HG03558 (cell line): ENCODE data around the gene FADS6.

Experiments used
- ATAC-seq: cut with Tn5 transposase; IDR thresholded peaks from one replicate; pipeline ENCODE4 v1.9.1; 2021; ENCODE audit warnings: moderate number of reproducible peaks; ENCODE audit not compliant: unreplicated experiment; ENCODE audit errors: extremely low read depth

FADS6 gene

DNA sequence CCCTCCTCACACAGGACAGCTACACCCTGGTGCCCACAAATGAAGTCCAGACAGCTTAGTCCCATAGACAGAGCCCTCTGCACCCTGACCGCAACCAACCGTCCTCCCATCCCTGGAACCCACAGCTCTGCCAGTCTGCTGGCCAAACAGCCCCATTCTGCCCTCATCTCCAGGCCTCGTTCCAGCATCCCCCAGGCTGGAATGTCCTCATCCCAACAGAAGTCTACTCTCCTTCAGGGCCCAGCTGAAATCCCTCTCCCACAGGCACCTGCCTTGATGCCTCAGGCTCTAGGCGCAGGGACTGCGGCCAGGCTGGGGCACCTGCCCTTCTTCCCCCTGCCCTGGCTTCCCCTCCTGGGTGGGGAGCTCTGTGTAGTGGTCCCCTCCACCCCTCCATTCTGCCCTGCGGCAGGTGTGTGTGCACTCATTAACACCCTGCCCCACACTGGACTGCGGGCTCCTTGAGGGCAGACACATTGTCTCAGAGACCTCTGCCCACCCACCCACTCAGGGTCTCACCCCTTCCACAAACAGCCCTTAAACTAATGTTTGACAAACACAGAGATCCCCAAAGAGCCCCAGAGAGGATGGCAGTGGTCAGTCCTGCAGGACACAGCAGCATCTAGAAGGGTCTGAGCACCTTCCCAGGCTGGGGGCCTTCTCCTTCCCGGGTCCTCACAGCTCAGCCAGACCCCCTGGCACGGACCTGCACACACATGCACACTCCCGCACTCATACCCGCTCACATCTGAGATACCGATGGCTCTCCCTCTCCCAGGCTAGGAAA lies 34.6 kb downstream of the FADS6 start:
- no peak for ATAC-seq

DNA sequence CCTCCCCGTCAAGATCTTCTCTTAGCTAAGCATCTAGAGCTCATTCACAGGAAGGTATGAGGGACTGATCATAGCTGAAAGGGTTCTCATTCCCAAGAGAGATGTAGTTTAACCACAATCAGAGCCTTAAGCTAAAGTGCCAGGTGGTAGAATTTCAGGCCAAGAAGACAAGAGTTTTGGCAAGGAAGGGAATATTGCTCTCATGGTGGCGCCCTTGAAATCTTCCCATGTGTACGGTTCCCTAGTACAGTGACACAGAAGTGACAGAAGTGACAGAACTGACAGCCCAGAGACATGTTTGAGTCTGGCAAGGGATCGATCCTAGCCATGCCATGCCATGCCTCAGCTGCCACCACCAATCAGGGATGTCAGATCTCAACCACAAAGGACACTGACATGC lies 36.2 kb downstream of the FADS6 start:
- ATAC-seq: no peak

DNA sequence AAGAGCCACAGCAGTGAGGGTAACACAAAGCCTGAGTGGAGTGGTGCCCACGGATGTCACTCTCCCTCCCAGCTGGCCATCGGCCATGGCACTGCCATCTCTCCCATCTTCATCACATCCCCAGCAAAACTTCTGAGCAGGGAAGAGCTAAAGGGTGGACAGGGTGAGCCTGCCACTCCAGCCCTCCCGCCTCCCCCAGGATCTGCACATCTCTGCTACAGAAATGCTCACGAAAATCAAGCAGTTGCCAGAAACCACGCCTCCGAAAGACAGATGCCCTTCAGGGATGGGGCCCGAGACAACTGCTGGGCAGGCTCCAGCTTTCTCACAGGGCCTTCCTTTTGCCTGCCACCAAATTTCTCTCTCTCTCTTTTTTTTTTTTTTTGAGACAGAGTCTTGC lies 37.3 kb downstream of the FADS6 start:
- ATAC-seq: no peak

GRCh38 chr17:74855323-74855722 lies 38.1 kb downstream of the FADS6 start:
- no peak for ATAC-seq

GRCh38 chr17:74854792-74855191 lies 38.6 kb downstream of the FADS6 start:
- ATAC-seq: no peak

DNA sequence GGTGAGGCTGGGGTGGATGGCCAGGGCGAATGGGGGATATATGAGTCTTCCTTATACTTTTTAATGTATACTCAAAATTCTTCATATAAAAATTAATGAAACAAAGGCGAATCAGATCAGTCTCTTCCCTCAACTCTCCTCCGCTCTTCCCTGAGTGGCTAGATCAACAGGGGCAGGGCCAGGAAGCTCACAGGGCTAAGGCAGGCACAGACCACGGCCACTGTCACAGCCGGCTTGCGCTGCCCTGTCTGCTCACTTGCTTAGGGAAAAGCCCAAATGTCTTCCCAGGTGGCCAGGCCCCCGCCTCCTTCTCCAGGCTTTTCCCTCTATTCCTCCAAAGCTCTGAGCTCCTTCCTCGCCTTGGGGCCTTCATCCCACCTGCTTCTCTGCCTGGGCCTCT lies 39.8 kb downstream of the FADS6 start:
- no peak for ATAC-seq

DNA sequence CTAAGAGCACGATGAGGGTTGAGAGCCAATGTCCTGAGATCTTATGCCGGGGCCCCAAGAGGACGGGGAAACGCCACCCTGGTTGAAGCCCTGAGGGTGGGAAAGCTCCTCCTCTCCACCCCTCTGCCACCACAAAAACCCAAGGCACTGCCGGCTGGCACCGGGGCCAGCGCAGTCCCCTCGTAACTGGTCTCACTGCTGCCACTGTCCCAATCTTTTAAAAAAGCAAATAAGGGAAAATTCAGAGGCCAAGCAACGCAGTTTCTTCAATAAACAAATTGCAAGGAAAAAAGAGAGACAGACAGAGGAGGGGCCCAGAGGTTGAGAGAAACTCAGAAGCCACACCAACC lies 40.4 kb downstream of the FADS6 start:
- no peak for ATAC-seq

GRCh38 chr17:74852237-74853047 lies 41.0 kb downstream of the FADS6 start:
- ATAC-seq: no peak

- no peak for ATAC-seq
Observed at GRCh38 chr17:74851612-74852236, 41.7 kb downstream of the FADS6 start.

DNA sequence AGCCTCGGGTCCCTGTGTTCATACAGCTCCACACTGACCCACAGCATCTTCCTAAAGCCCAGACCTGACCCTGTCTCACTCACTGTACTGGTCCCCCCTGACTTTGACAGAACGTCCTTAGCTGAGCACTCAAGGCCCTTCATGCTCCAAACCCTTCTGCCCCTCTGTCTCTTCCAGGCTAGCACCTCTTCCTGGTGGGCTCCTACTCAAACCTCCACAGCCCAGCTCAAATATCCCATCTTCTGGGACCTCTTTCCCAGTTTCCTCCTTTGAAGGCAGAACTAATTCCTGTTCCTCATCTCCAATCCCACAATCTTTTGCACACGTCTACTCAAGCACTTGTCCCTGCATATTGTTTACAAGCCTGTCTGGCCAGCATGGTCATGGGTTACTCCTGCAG lies 42.5 kb downstream of the FADS6 start:
- ATAC-seq: no peak

GRCh38 chr17:74850310-74850709 lies 43.1 kb downstream of the FADS6 start:
- ATAC-seq: no peak

DNA sequence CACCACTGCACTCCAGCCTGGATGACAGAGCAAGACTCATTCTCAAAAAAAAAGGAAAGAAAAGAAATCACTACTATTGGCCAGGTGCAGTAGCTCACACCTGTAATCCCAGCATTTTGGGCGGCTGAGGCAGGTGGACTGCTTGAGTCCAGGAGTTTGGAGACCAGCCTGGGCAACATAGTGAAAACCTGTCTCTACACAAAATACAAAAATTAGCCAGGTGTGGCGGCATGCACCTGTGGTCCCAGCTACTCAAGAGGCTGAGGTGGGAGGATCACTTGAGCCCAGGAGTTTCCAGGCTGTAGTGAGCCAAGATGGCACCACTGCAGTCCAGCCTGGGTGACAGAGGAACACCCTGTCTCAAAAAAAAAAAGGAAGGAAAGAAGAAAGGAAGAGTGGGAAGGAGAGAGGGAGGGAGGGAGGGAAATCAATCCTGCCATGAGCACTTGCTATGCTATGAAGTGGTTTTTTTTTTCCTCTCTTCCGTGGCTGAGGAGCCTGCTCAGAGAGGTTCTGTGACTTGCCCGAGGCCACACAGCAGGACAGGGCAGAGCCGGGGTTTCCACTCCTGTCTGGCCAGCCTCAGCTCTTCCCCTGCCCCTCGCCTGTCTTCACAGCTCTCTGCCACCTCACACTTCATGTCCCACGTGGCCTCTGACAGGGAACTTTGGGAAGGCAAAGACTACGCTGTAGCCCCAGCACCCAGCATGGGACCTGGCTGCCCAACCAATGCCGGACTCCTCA lies 44.6 kb downstream of the FADS6 start:
- ATAC-seq: no peak

DNA sequence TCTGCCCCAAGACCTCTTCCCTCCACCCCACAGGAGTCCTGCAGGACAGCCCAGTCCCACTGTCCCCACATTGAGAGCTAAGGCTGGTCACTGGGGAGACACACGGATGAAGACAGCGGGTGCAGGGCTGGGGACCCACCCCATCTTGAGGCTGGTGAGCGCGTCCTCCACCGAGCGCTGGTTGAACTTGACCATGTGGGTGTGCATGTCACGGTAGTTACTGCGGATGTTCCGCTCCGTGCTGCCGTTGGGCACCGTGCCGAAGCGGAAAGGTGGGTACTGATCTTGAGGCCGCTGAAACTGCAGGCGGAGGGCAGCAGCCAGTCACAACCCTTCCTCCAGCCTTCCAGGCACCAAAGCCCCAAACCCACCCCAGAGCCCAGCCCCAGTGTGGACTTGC lies 46.8 kb downstream of the FADS6 start:
- no peak for ATAC-seq

DNA sequence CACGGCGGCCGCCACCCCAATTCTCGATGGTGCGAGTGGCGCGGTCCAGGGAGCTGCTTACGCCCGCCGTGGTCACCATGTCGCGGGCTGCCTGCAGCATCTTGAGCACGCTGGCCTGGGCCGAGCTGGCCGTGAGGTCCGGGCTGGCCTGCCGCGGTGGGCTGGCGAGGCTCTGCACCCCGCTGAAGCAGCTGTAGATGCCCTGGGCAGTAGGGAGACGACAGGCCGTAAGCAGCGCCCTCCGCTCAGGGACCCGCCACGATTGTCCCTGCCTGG lies 50.1 kb downstream of the FADS6 start:
- ATAC-seq: no peak

GRCh38 chr17:74842599-74843351 lies 50.7 kb downstream of the FADS6 start:
- ATAC-seq: no peak

- no peak for ATAC-seq
Observed at GRCh38 chr17:74842146-74842598, 51.3 kb downstream of the FADS6 start.

DNA sequence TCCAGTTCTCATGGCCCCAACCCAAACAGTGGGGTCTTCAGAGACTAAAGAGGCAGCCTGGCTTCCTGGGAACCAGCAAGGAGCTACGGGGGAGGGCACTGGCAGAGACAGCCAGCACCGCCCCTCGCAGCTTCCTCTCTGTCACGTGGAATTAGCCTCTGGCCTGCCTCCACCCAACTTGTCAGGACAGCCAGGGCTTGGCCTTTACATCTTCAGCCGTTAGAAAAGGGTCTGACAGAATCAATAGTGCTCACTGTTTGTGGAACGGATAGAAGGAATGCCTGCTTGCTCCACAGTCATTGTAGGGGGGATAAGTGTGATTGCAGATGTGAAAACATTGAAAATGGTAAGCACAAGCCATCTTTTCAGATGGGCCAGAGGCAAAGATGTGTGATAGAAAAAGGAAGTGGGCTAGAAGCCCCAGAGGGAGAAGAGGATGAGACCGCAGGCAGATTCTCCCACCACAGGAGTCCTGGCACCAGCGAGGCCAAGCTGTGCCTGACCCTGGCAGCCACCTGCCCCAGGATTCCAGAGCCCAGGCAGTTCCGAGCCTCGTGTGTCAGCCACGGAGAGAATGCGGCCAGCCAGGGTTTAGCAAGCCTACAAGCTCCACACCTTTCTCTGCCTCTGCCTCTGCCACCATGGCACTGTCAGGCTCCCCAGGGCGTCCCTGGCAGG lies 52.3 kb downstream of the FADS6 start:
- no peak for ATAC-seq

DNA sequence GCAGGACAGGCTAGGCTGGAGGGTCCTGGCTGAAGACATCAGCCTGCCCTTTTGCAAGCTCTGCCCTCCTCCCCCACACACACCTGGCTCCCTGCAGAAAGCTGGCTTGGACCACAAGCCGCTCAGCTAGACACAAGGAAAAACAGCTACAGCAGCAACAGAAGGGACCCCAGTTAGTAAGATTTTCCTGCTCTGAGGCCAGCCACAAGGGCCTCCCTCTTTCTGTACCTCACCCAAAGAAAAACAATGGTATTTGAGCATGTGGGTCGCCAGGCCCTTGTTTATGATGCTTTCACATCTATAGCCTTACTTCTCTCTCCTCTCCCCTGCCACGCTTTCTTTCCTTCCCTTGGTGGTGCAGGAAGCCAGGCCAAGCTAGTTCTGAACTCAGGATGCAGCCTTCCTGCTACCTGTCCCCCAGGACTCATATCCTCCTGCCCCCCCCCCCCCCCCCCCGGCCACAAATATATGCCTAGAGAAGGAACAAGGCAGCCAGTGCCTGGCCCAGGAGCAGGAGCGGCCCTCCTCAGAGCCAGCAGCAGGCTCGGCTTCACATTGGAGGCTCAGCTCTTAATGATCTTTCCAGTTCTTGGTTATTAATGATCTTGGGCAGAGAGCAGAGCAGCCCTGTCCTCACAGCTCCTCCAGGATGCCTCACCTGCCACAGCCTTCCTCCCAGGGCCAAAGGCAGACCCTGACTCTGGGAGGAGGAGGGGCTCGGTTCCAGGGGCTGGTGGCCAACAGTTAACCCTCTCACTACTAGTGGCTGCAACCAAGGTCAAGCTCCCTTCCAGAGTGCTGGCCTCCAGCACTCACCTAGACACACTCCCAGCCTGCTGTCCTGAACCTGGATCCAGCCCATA lies 53.2 kb downstream of the FADS6 start:
- no peak for ATAC-seq

DNA sequence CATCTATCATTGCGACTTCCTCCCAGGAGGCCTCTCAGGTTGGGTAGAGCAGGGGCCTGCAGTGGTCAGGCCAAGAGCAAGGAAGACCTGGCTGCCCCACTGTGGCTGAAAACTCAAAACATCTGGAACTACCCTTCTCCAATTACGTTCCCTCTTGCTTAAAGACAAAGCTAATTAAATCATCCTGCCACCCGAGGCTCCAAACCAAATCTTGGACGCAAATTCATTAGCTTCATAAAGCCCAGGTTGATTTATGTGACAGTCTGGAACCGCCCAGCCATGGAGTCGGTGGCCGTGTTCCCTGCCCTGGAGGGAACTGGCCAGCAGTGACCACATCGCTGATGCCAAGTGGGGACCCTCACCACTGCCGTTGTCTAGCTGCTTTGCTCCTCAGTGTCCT lies 55.2 kb downstream of the FADS6 start:
- no peak for ATAC-seq
